Karpas-422 (cell line): Measurements from ENCODE around the gene FAM216B. TPM values are rescaled to one million over a fixed set of nuclear protein-coding genes. Genes with fewer than 3 reads are reported as not detected.

ENCODE experiments used
- DNase-seq: peaks from one replicate; pipeline ENCODE4 v3.0.0-alpha.2; 2015
- H2AFZ ChIP-seq: fragments of 200-600 bp; sonication (generic); 2 replicates; pipeline ENCODE4 v1.6.1; 2014; ENCODE audit warnings: antibody characterized with exemption, low read length, mixed read lengths
- H3K27ac ChIP-seq: fragments of 200-600 bp; sonication (generic); 2 replicates; pipeline ENCODE4 v1.5.1; 2014; ENCODE audit warnings: mild to moderate bottlenecking, low read length, moderate library complexity
- H3K27me3 ChIP-seq: fragments of 200-600 bp; sonication (generic); 2 replicates; pipeline ENCODE4 v1.6.1; 2014; ENCODE audit warnings: low read length, mixed read lengths
- H3K36me3 ChIP-seq: fragments of 200-600 bp; sonication (generic); 2 replicates; pipeline ENCODE4 v1.6.1; 2014; ENCODE audit warnings: low read length, mixed read lengths; ENCODE audit not compliant: insufficient read depth
- H3K4me1 ChIP-seq: fragments of 200-600 bp; sonication (generic); 2 replicates; pipeline ENCODE4 v1.6.1; 2014; ENCODE audit warnings: mild to moderate bottlenecking, low read length, mixed read lengths
- H3K4me2 ChIP-seq: fragments of 200-600 bp; sonication (generic); 2 replicates; pipeline ENCODE4 v1.6.1; 2014; ENCODE audit warnings: low read length, low read depth, mild to moderate bottlenecking; ENCODE audit not compliant: poor library complexity, severe bottlenecking
- H3K4me3 ChIP-seq: fragments of 200-600 bp; sonication (generic); 2 replicates; pipeline ENCODE4 v1.5.1; 2014; ENCODE audit warnings: mild to moderate bottlenecking, antibody characterized with exemption, low read length, mixed read lengths
- H3K79me2 ChIP-seq: fragments of 200-600 bp; sonication (generic); 2 replicates; pipeline ENCODE4 v1.6.1; 2014; ENCODE audit warnings: mild to moderate bottlenecking, low read length, mixed read lengths
- H3K9ac ChIP-seq: fragments of 200-600 bp; sonication (generic); 2 replicates; pipeline ENCODE4 v1.6.0; 2014; ENCODE audit warnings: low read length
- H3K9me2 ChIP-seq: fragments of 200-600 bp; sonication (generic), shearing (Covaris generic); replicated peaks from 2 replicates; pipeline ENCODE4 v1.6.0; 2014; ENCODE audit warnings: mild to moderate bottlenecking, low read length, moderate library complexity; ENCODE audit not compliant: insufficient read depth
- H3K9me3 ChIP-seq: fragments of 300-700, 200-600 bp; sonication (generic); 2 replicates; pipeline ENCODE4 v1.6.1; 2014; ENCODE audit warnings: low read length, mixed read lengths
- H4K20me1 ChIP-seq: fragments of 200-600 bp; sonication (generic); 2 replicates; pipeline ENCODE4 v1.6.1; 2014; ENCODE audit warnings: mild to moderate bottlenecking, antibody characterized with exemption, low read length, low read depth; ENCODE audit not compliant: insufficient read depth
- total RNA-seq: library from RNA; depleted of rRNA; stranded (reverse); fragments of >200 nt; shearing (Covaris generic); gene quantifications from 2 replicates; pipeline ENCODE4 v1.2.3, GENCODE V29; 2014; ENCODE audit warnings: low replicate concordance

FAM216B gene
- total RNA-seq, 1 experiment from 2014 or later: not detected

DNA sequence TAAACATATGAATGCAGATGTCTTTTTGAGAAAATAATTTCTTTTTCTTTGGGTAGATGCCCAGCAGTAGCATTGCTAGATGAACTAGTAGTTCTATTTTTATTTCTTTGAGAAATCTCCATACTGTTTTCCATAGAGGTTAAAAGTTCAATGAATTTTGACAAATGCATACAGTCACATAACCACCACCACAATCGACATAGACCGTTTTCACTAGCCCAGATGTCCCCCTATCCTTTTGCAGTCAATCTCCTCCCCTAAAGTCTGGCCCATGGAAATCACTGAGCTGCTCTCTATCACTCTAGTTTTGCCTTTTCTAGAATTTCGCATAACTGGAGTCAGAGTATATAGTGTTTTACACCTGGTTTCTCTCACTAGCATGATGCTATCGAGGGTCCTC, 10.8 kb downstream of the FAM216B start:
- no peaks in the 10 kb centered on the region for H3K36me3 ChIP-seq
- H3K79me2 ChIP-seq: no peaks in the 10 kb centered on the region
- no peak overlapping the region for H2AFZ ChIP-seq
- H3K4me3 ChIP-seq: no peak overlapping the region
- H3K9me3 ChIP-seq: no peaks in the 10 kb centered on the region
- H3K27me3 ChIP-seq: no peaks in the 10 kb centered on the region
- no peak overlapping the region for H3K27ac ChIP-seq
- H3K4me1 ChIP-seq: no peaks in the 10 kb centered on the region
- H3K4me2 ChIP-seq: no peak overlapping the region
- no peaks in the 10 kb centered on the region for H3K9me2 ChIP-seq
- H4K20me1 ChIP-seq: no peaks in the 10 kb centered on the region
- DNase-seq: no peak
- H3K9ac ChIP-seq: no peak overlapping the region

DNA sequence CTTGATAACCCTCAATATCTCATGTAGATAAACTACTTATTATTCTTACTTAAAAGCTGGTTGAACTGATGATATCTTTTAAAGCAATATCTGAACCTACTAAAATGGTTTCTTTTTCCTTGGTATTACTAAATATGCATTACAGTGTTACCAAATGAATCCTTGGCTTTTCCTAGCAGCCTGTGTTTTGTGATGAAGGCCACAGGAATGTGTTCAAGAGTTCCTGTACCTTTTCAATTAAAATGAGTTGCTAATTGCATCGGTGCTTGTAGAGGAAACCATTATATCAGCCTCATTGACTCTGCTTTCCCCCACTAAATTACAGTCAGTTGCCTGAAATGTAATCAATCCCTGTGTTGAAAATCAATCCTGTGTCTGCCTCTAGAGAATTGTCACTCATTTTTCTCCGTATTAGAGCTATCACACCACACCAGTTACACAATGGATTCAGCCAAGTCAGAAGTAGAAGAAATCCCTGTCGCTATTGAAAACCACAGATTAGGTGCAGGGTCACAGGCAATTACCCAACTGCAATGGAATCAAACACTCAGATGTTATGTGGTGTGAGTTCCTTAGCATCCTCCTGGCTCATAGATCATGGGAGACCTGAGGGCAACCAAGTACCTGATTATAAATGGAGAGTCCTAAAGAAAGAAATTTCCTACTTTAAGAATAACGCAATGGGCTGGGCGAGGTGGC, 13.3 kb downstream of the FAM216B start:
- H3K27me3 ChIP-seq: no peaks in the 10 kb centered on the region
- H4K20me1 ChIP-seq: no peaks in the 10 kb centered on the region
- H3K4me2 ChIP-seq: no peak overlapping the region
- H3K4me3 ChIP-seq: no peak overlapping the region
- no peaks in the 10 kb centered on the region for H3K9me3 ChIP-seq
- no peak for DNase-seq
- H2AFZ ChIP-seq: no peak overlapping the region
- no peaks in the 10 kb centered on the region for H3K79me2 ChIP-seq
- no peaks in the 10 kb centered on the region for H3K4me1 ChIP-seq
- H3K9me2 ChIP-seq: no peaks in the 10 kb centered on the region
- no peak overlapping the region for H3K27ac ChIP-seq
- no peaks in the 10 kb centered on the region for H3K36me3 ChIP-seq
- no peak overlapping the region for H3K9ac ChIP-seq

DNA sequence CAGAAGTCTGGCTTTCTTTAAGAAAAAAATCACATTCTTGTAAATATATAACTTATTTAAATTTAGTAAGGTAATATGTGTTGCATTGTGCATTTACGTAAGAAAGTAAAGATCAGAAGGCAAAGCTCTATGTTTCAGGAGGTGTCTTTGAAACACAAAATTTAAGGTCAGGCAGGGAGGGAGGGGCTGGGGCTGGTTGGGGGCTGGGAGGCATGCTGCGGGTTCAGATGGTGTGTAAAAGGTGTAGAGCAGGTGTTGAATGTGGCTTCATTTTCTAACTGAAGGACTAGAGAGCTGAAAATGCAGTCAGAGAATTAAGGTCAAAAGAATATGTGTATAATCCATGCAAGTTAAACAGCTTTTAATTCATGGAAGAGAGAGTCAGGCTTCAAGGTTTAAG, 14.3 kb downstream of the FAM216B start:
- no peak overlapping the region for H3K9ac ChIP-seq
- no peaks in the 10 kb centered on the region for H4K20me1 ChIP-seq
- no peak overlapping the region for H3K4me2 ChIP-seq
- no peak overlapping the region for H3K27ac ChIP-seq
- no peak for DNase-seq
- H3K36me3 ChIP-seq: no peaks in the 10 kb centered on the region
- no peaks in the 10 kb centered on the region for H3K4me1 ChIP-seq
- no peaks in the 10 kb centered on the region for H3K79me2 ChIP-seq
- no peaks in the 10 kb centered on the region for H3K27me3 ChIP-seq
- H3K9me2 ChIP-seq: no peaks in the 10 kb centered on the region
- H3K9me3 ChIP-seq: no peaks in the 10 kb centered on the region
- H2AFZ ChIP-seq: no peak overlapping the region
- H3K4me3 ChIP-seq: no peak overlapping the region

DNA sequence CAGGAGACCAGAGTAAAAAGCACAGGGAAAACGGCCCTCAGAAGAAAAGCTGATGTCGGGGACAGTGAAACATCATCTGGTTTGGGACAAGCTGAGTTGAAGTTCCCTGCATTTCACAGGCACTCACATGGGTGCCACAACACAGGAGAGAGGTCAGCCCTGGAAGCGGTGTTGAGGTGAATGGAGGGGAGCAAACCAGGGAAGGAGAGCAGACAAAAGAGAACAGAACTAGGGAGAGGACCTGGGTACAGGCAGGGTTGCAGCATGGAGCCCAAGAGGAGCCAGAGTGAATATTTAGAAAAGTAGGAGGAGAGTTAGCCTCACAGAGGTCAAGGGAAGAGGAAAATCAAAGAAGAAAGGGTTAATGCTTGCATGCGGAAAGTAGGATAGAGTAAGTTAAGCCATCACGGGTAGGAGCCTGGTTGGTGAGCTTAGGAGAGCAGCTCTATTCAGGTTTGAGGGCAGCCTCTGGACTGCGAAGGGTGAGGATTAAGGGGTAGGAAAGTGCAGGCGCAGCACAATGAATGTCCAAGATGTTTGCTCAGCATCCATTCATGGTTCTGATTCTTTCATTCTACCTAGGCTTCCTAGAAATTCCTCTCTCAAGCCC, 15.5 kb downstream of the FAM216B start:
- no peaks in the 10 kb centered on the region for H3K9me2 ChIP-seq
- DNase-seq: no peak
- H3K9me3 ChIP-seq: no peaks in the 10 kb centered on the region
- H3K4me1 ChIP-seq: no peaks in the 10 kb centered on the region
- H3K4me3 ChIP-seq: no peak overlapping the region
- no peaks in the 10 kb centered on the region for H3K79me2 ChIP-seq
- H3K36me3 ChIP-seq: no peaks in the 10 kb centered on the region
- no peaks in the 10 kb centered on the region for H4K20me1 ChIP-seq
- H3K4me2 ChIP-seq: no peak overlapping the region
- no peaks in the 10 kb centered on the region for H3K27me3 ChIP-seq
- H3K27ac ChIP-seq: no peak overlapping the region
- H3K9ac ChIP-seq: no peak overlapping the region
- no peak overlapping the region for H2AFZ ChIP-seq

DNA sequence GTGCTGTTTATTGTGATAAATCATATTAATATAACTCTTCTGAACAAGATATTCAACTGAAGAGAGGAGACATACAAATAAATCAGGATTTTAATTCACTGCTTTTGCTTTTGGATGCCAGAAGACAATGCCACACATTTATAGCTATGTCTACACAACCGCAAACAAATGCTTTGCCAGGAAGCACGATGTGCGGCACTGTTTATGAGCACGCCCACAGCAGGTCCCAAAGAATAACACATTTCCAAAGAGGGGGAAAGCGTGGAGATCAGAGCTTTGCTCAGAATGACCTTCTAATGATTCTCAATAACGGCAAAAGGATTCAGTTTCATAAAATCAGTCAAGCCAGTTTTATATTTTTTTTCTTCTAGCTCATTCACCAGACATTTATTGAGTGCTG, 16.7 kb downstream of the FAM216B start:
- H3K27me3 ChIP-seq: no peaks in the 10 kb centered on the region
- H4K20me1 ChIP-seq: no peaks in the 10 kb centered on the region
- no peak overlapping the region for H3K9ac ChIP-seq
- no peak overlapping the region for H2AFZ ChIP-seq
- no peaks in the 10 kb centered on the region for H3K9me2 ChIP-seq
- no peak overlapping the region for H3K4me2 ChIP-seq
- H3K4me1 ChIP-seq: no peaks in the 10 kb centered on the region
- no peak overlapping the region for H3K27ac ChIP-seq
- no peaks in the 10 kb centered on the region for H3K9me3 ChIP-seq
- no peaks in the 10 kb centered on the region for H3K79me2 ChIP-seq
- no peaks in the 10 kb centered on the region for H3K36me3 ChIP-seq
- DNase-seq: no peak
- H3K4me3 ChIP-seq: no peak overlapping the region

DNA sequence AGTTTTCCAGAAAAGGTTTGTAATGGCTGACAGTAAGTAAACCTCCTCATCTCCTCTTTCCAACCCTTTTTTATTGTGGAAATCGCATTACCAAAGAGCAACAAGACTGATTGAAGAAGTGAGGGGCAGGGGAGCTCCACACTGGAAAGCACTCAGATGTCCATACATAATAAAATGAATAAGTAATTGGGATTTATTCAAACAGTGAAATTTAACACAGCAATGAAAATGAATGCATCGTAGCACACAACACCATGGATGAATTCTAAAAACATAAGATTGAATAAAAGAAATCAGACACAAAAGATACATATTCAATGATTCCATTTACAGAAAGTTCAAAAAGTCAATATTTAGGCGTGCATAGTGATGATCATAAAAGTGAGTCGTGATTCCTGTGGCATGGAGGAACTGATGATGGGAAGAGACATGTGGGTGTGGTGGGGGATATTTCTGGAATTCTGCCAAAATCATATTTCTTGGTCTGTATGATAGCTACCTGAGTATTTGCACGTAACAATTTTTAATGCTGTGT, 18.8 kb downstream of the FAM216B start:
- no peak for DNase-seq
- Histone ChIP-seq H3K36me3 (no peaks in the 10 kb centered on the region), H3K9me3 (no peaks in the 10 kb centered on the region), H2AFZ (no peak overlapping the region), H4K20me1 (no peaks in the 10 kb centered on the region), H3K4me2 (no peak overlapping the region), H3K4me3 (no peak overlapping the region), H3K79me2 (no peaks in the 10 kb centered on the region), H3K27ac (no peak overlapping the region), H3K27me3 (no peaks in the 10 kb centered on the region), H3K4me1 (no peaks in the 10 kb centered on the region), H3K9ac (no peak overlapping the region), H3K9me2 (no peaks in the 10 kb centered on the region)

DNA sequence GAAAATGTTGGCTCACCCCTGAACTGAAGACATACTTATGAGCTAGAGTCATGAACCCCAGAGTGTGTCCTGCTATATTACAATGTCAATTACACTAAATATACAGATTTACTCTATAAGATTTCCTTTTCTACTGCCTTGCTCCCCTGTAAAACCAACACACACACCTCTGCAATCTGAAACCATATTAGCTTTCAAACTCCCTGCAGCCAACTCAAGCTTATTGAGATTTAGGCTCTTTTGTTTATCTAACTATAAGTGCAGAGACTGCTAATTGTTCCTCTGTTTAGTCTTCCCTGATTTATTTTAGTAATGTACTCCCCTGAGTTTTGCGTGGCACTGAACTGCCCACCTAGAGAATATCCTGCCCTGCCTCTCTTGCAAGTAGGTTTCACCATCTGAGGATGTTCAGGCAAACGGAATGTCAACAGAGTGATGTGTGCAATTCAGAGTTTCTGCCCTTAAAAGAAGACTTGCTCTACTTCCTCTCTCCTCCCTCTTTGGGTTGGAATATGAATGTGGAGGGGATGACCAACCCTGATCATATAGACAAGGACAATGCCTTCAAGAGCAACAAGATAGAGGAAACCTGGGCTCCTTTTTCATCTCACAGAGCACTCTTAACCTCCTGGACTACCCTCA, 22.3 kb downstream of the FAM216B start:
- Histone ChIP-seq H2AFZ (no peak overlapping the region), H3K4me2 (no peak overlapping the region), H3K36me3 (no peaks in the 10 kb centered on the region), H3K79me2 (no peaks in the 10 kb centered on the region), H3K27me3 (no peaks in the 10 kb centered on the region), H3K4me3 (no peak overlapping the region), H3K4me1 (no peaks in the 10 kb centered on the region), H3K9ac (no peak overlapping the region), H4K20me1 (no peaks in the 10 kb centered on the region), H3K27ac (no peak overlapping the region), H3K9me3 (no peaks in the 10 kb centered on the region), H3K9me2 (no peaks in the 10 kb centered on the region)
- no peak for DNase-seq

DNA sequence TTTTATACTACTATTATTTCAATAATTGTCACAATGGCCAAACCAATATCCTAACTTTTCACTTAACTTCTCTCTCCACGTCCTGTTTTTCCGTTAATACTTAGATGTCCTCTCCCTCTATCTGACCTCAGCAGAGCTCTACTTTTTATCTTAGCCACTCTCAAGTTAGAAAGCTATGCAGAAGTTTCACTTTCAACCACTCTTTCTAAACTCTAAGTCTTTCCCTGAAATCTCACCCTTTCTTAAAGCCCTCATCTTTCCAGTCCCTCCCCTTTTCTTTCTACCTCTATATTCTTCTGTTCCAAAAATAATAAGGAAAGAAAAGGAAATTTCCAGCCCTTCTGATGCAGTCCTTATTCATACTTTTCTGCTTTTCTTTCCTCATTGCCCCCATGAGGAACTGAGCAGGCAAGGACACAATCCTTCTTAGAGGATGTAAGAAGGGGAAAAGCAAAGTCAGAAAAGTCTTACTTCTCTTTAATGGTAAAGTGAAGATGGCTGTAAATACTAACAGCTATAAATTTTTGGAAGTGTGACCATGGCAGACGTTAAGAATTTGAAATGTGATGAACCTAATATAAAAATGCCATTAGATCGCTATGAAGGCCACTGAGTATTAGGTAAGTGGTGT, 23.0 kb downstream of the FAM216B start:
- Histone ChIP-seq H3K36me3 (no peaks in the 10 kb centered on the region), H3K79me2 (no peaks in the 10 kb centered on the region), H3K4me1 (no peaks in the 10 kb centered on the region), H3K9ac (no peak overlapping the region), H3K9me2 (no peaks in the 10 kb centered on the region), H3K4me3 (no peak overlapping the region), H3K4me2 (no peak overlapping the region), H4K20me1 (no peaks in the 10 kb centered on the region), H3K27ac (no peak overlapping the region), H2AFZ (no peak overlapping the region), H3K27me3 (no peaks in the 10 kb centered on the region), H3K9me3 (no peaks in the 10 kb centered on the region)
- no peak for DNase-seq
